ENCODE measurements around the gene JAZF1. TPM values are rescaled to one million over a fixed set of nuclear protein-coding genes. Genes with fewer than 3 reads are reported as not detected.
A peak's percentile ranks its signal among the peaks of the same experiment; 100 is the strongest.

JAZF1 gene
- total and polyA plus RNA-seq, 7 donors = 2.3 to 10.6 (median 5.3) TPM

- H3K27ac ChIP-seq = peak overlapping the region; percentile 74
- intact Hi-C loops (cut with DNase I) = no loop called here
- no peaks in the 10 kb centered on the region for H3K9me3 ChIP-seq
- no peak overlapping the region for H3K4me3 ChIP-seq
- no peaks in the 10 kb centered on the region for H3K36me3 ChIP-seq (ENCODE audit: insufficient read depth in 1 of 2, low read depth in 1 of 2)
- no peak for DNase-seq
- peak in 3 of 4 donors; percentile 37 to 49 (median 44) for ATAC-seq
- peaks cover 0 to 1% (median 0%) of the 10 kb centered on the region in 3 donors for H3K27me3 ChIP-seq (ENCODE audit: insufficient read depth in 3 of 3, low read length in 2 of 3)
- WGBS, 3 donors = 56 to 61% (median 57%) methylated on average over 2 of the region's 2 CpGs
- TF ChIP-seq, protein P1, sequence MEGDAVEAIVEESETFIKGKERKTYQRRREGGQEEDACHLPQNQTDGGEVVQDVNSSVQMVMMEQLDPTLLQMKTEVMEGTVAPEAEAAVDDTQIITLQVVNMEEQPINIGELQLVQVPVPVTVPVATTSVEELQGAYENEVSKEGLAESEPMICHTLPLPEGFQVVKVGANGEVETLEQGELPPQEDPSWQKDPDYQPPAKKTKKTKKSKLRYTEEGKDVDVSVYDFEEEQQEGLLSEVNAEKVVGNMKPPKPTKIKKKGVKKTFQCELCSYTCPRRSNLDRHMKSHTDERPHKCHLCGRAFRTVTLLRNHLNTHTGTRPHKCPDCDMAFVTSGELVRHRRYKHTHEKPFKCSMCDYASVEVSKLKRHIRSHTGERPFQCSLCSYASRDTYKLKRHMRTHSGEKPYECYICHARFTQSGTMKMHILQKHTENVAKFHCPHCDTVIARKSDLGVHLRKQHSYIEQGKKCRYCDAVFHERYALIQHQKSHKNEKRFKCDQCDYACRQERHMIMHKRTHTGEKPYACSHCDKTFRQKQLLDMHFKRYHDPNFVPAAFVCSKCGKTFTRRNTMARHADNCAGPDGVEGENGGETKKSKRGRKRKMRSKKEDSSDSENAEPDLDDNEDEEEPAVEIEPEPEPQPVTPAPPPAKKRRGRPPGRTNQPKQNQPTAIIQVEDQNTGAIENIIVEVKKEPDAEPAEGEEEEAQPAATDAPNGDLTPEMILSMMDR (IDR thresholded peaks at IDR 0.05) = no peak
- H3K4me1 ChIP-seq = peaks cover 29% of the 10 kb centered on the region
Observed at GRCh38 chr7:27946351-27946750, 234.2 kb downstream of the JAZF1 start.

DNA sequence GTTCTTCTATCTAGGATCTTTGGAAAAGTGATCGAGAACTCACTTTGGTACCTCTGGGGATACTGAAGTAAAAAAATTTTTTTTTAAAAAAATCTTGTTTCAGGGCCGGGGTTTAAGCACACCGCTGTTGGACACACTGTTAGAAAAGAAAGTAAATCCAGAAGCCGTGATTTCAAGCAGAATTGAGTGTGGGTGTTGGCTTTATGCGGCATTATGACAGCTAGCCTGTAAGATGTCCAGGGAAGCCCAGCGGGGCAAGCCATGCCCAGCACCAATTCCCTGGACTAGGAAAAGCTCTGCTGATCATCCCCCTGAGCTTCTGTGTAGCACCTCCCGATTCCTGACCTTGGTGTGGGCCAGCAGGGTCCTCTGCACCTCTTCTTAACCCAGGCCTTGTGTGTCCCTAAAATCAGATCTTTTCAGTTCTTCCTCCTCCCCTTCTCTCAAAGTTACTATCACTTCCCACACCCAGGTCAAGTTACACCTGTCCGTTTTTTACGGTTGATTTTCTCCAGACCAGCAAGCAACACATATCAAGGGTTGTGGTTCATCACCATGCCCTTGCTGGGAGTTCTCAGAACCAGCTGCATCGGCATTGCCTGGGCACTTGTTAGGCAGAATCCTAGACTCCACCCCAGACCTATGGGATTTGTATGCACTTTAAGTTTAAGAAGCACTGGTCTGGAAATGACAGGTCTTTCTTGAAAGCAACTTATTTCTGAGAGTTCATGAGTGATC is 235.4 kb downstream of the JAZF1 start:
- TF ChIP-seq, protein P1 (IDR thresholded peaks at IDR 0.05) = no peak
- peaks cover 29% of the 10 kb centered on the region for H3K4me1 ChIP-seq
- intact Hi-C loops (cut with DNase I) = no loop called here
- 49 to 68% (median 53%) methylated on average over 10 of the region's 10 CpGs for WGBS, 3 donors
- H3K36me3 ChIP-seq (ENCODE audit: insufficient read depth in 1 of 2, low read depth in 1 of 2) = no peaks in the 10 kb centered on the region
- H3K4me3 ChIP-seq = peak overlapping the region; percentile 24
- peak; percentile 23 to 34 (median 28) for ATAC-seq
- H3K27me3 ChIP-seq (ENCODE audit: insufficient read depth in 3 of 3, low read length in 2 of 3) = peaks cover 0 to 1% (median 0%) of the 10 kb centered on the region in 3 donors
- DNase-seq = no peak
- no peaks in the 10 kb centered on the region for H3K9me3 ChIP-seq
- peak overlapping the region; percentile 74 for H3K27ac ChIP-seq

DNA sequence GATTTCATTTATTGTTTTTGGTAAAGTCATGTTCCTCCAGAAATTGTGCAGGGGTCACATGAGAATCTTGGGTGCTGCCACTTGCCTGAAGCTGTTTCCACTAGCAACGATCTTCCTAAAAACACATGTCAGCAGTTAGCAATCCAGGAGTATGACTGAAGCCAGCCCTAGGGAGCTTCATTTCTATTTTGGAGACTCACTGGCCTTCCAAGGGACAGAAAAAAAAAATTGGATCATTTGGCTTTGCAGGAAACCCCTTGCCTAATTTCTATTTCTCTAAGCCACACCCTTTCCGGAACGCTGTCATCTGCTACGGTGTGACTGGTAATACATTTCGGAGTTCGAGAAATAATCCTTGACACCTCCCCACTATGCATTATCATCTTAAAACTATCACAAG is 236.0 kb downstream of the JAZF1 start:
- DNase-seq = peak in 1 of 2 donors; percentile 35
- peak; percentile 81 to 85 (median 83) for ATAC-seq
- intact Hi-C loops (cut with DNase I) = no loop called here
- Histone ChIP-seq H3K4me1 (peaks cover 29% of the 10 kb centered on the region), H3K4me3 (peak overlapping the region; percentile 24), H3K27ac (peak overlapping the region; percentile 74), H3K36me3 (ENCODE audit: insufficient read depth in 1 of 2, low read depth in 1 of 2) (no peaks in the 10 kb centered on the region), H3K9me3 (no peaks in the 10 kb centered on the region), H3K27me3 (ENCODE audit: insufficient read depth in 3 of 3, low read length in 2 of 3) (no peaks in the 10 kb centered on the region)
- WGBS, 3 donors = 14 to 34% (median 19%) methylated on average over 6 of the region's 6 CpGs
- TF ChIP-seq, protein P1 (IDR thresholded peaks at IDR 0.05) = no peak

GRCh38 chr7:27943241-27943640 is 237.4 kb downstream of the JAZF1 start:
- no peak overlapping the region for H3K4me3 ChIP-seq
- 78 to 82% (median 79%) methylated on average over 14 of the region's 14 CpGs for WGBS, 3 donors
- no peaks in the 10 kb centered on the region for H3K9me3 ChIP-seq
- H3K36me3 ChIP-seq (ENCODE audit: insufficient read depth in 1 of 2, low read depth in 1 of 2) = no peaks in the 10 kb centered on the region
- peak in 1 of 4 donors; percentile 5 for ATAC-seq
- TF ChIP-seq, protein P1 (IDR thresholded peaks at IDR 0.05) = no peak
- H3K27me3 ChIP-seq (ENCODE audit: insufficient read depth in 3 of 3, low read length in 2 of 3) = no peaks in the 10 kb centered on the region
- peaks cover 29% of the 10 kb centered on the region for H3K4me1 ChIP-seq
- no peak overlapping the region for H3K27ac ChIP-seq
- intact Hi-C loops (cut with DNase I) = no loop called here
- no peak for DNase-seq

Measured in psoas muscle (tissue), 8 donors.